Measurements from ENCODE around the gene MR1. TPM values are rescaled to one million over a fixed set of nuclear protein-coding genes. Genes with fewer than 3 reads are reported as not detected.

Gene MR1
- total RNA-seq, 1 donor from 2014 or later: 1.5 TPM

GRCh38 chr1:181090641-181091126 is 56.9 kb downstream of the MR1 start:
- peak in 1 of 2 donors; percentile 52 for DNase-seq (ENCODE audit: low read depth in 2 of 2)

GRCh38 chr1:181091309-181092040 is 57.7 kb downstream of the MR1 start:
- no peak for DNase-seq (ENCODE audit: low read depth in 2 of 2)

- no peak for DNase-seq (ENCODE audit: low read depth in 2 of 2)
Measured at GRCh38 chr1:181092056-181092455, 58.3 kb downstream of the MR1 start.

- DNase-seq (ENCODE audit: low read depth in 2 of 2): no peak
Measured at GRCh38 chr1:181092883-181093458, 59.2 kb downstream of the MR1 start.

DNA sequence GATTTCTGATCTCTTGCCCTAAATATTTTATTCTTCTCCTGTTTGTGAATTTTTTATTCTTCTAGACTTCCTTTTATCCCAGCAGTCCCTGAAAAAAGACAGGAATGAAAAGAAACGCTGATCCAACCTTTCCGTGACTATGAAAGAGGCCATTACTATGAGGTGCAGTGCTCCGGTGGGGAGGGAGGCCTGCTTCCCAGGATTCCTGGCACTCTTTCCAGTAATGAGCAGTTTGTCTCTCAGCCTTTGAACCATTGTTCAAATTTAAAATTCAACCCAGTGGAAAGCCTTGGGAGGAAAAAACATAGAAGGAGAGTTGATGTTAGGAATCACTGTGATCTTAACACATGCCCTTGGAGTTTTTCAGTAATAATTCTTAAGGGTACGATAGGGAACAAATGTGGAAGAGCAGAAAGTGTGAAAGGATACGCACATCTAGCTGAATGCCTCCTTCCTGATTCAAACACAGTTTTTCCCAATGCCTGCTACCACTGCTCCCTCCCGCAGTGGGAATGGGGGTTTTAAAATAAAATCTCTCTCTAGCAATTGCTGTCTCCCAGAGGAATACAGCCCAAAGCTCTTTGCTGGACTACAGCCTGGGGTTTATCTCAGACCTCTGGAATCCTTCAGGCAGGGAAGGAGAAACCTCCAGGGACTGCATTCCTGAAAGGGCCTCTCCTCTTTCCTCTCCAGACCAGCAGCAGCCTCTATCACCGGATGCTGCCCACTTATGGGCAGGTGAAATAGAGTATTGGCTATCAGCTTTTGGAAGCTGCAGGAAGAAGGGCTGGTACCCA is 60.8 kb downstream of the MR1 start:
- DNase-seq (ENCODE audit: low read depth in 2 of 2): no peak

GRCh38 chr1:181095260-181095659 is 61.5 kb downstream of the MR1 start:
- no peak for DNase-seq (ENCODE audit: low read depth in 2 of 2)

DNA sequence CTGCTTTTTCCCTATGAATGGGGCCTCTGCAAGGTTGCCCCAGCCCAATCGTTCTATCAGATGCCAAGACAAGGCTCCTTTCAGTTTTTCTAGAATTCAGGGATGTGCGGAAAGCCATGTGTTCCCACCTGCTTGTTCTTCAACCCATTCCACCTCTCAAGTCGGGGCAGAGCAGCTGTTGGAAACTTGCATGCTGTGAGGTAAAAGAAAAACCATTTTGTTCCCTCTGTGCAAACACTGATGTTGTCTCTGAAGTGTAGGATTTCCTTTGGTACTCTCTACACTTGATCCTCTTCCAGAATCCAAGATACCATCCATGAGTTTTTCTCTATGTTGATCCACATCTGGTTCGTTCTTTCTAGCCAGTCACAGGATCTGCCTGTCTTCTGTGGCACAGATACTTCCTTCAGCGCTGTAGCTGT is 62.0 kb downstream of the MR1 start:
- no peak for DNase-seq (ENCODE audit: low read depth in 2 of 2)

- DNase-seq (ENCODE audit: low read depth in 2 of 2): no peak
Measured at GRCh38 chr1:181097242-181097641, 63.5 kb downstream of the MR1 start.

DNA sequence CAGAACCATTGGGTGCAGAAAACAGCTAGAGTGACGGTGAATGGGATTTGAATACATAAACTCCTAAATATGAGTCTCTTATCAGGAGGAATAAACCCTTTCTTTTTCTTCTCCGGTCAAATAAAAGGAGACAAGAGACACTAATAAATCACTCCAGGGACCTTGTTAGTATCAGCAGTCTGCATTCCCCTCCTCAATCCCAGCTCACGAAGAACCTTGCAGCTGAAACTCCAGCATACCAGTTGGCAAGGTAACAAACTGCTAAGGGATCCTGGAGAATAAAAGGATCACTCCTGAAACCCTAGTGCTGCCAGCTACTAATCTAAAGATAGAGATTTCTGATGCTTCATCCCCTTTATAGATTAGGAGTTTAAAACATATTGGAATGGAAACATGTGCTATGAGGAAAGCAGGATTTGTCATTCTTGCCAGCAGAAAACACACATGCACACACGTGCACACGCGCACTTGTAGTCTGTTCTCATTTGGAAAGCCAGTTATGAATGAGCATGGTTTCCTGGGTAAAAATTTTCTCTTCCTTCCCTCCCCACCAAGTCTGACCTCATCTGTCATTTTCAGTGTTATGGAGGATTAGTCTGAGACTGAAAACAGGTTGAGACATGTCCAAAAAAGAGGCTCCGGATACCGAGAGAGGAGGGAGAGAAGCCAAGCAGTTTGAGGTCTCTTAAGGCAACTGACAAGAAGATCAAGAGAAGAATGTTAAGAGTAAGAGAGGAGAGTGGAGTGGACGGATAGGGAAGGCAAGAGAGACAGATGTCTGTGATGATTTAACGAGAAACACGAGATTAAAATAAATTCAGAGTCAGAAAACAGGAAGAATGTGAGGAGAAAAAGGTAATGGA is 65.6 kb downstream of the MR1 start:
- peak in 1 of 2 donors; percentile 57 for DNase-seq (ENCODE audit: low read depth in 2 of 2)

GRCh38 chr1:181100015-181100905 is 66.5 kb downstream of the MR1 start:
- peak in 1 of 2 donors; percentile 54 for DNase-seq (ENCODE audit: low read depth in 2 of 2)

DNA sequence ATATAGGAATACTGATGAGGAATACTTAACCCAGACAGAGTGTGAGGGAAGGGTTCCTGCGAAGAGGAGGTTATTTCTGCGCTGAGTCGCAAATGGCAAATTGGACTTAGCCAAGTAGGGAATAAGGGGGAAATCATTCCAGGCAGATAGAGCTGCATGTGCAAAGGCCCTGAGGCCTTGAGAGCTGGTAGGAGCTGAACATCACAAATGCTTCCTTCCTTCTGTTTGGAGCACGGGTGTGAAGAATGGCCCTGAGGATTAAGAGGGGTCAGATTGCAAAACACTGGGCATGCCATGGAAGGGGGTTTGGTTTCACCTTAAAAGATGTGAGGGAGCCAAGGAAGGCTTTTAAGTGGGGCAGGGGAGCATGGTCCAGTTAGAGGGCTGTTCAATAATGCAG is 67.2 kb downstream of the MR1 start:
- DNase-seq (ENCODE audit: low read depth in 2 of 2): no peak

DNA sequence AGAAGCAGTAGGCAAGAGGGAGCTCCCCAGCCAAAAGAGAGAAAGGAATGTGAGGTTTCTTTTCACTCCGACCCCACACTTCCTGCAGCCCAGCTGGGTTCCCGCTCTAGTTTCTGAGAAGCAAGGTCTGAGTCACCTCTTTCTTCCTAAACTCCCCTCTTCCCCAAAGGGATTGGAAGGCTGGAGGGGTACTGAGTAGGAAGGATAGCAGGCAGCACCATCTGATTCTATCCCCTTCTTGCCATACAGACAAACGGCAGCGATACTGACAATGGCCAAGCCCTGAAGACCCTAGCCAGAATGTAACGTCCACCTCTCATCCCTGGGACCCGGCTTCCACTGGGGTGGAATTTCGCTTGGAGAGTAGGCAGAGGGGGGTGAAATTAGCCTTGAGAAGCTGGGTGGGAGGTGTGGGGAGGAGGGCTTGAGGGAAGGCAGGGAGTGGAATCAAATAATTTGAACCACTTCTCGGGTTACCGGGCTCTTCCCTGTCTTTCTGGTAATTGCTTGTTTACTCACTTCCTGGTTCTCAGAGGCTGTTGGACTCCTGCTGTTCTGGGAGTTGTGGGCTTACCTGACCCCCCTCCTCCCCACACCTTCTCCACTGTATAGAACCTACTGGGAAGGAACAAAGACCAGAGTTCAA is 67.9 kb downstream of the MR1 start:
- DNase-seq (ENCODE audit: low read depth in 2 of 2): peak in 1 of 2 donors; percentile 53

DNA sequence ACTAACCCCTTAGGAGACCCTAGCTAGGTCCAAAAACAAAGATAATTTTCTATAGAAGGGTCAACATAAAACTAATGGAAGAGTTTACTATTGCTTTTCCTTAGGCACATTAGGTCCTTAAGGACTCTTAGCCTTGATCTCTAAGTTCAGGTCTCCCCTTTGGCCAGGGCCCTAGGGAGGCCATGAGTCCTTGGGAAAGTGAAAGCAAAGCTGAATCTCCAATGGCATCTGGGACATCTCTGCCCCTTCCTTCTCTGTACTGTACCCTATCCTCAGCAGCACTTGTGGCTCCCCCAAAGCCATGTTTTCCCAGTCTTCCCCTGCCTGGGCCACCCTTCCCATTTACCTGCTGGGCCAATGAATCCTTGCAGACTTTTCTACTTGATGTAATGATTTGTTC is 69.1 kb downstream of the MR1 start:
- no peak for DNase-seq (ENCODE audit: low read depth in 2 of 2)

GRCh38 chr1:181103399-181103798 is 69.6 kb downstream of the MR1 start:
- no peak for DNase-seq (ENCODE audit: low read depth in 2 of 2)

DNA sequence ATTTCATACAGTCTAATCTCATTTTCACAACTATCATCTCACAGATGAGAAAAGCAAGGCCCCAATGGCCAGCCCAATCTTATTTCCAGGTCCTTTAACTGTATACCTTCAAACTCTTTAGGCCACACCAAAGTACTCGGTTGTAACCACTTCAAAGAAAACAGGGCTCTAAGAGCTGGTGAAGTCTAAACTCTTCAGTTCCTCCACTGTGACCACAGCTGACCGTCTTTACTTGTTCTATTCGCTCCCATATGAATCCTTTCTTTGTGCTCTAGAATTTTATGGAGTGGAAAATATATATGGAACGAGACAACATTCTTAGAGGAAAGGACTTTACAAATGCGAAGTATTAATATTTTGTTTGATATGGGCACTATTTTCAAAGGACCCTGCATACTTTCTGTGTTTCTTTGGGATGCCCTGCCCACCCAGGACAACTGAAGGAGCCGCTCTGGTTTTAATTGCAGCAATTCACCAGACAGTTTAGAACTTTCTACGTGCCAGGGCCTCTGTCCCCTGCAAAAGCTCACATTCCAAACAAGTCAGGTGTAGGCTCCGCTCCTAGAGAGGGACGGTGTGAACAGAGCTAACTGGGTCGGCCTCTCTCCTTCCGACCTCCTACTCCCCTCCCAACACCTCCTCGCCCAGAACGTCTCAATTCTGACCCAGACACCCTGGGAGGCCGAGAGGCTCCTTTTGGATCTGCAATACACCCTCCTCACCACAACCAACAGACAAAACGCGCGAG is 70.4 kb downstream of the MR1 start:
- no peak for DNase-seq (ENCODE audit: low read depth in 2 of 2)

DNA sequence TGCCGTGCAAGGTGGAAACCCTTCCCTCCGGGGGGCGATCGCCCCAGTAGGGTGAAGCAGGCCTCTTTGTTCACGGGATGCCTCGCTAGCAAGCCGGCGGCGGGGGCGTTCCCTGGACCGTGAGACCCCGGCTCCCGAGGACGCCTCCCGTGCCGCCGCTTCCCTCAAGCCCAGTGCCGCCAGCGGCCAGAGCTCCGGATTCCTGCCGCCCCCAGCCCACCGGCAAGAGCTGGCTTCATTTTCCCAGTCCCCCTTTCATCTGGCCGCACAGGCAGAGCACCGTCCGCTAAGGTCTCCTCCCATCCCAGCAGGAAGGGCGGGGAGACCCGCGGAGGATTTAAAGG is 71.0 kb downstream of the MR1 start:
- peak in 1 of 2 donors; percentile 42 for DNase-seq (ENCODE audit: low read depth in 2 of 2)

DNA sequence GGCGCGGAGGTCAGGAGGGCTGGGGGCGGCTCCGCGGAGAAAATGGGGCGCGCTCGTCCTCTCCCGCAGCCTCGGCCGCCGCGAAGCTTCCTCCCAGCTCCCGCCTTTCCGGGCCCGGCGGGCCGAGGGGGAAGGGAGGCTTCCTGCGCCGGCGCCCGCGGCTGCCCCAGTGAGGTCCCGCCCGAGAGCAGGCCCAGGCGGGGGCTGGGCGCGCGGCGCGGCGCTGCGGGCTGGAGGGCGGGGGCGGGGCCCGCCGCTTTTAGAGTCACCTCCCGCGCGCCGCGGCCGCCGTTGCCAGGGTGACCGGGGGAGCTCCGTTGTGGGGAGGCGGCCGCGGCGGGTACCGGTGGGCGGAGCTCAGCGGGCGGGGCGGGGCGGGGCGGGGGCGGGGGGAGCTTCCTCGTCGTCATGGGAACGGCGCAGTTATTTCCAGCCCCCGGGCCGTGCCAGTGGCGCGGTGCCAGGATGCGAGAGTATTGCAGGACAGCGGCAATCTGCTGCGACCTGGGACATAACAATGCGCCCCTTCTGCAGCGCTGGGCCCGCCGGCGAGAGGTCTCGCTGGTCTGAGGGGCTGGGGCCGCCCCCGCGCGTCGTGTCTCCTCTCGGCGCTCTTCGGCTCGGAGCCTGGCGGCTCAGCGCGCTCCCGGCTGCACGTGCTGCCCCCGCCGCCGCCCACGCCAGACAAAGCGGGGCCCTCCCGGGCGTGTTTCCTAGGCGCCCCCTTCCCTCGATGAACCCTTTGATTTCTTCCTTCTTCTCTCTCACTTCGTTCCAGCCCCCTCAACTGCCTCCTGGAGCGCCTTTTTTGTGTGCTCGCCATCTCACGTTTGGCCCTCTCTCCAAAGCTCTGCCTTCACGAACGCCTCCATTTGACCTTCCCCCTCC is 71.6 kb downstream of the MR1 start:
- peak; percentile 79 to 91 for DNase-seq (ENCODE audit: low read depth in 2 of 2)

GRCh38 chr1:181106022-181106312 is 72.2 kb downstream of the MR1 start:
- no peak for DNase-seq (ENCODE audit: low read depth in 2 of 2)

Measured in dermis microvascular lymphatic vessel endothelial cell (primary cell).